GM12878 (cell line): Measurements from ENCODE around the gene SEBOX. TPM values are rescaled to one million over a fixed set of nuclear protein-coding genes. Genes with fewer than 3 reads are reported as not detected.

Source experiments
- ATAC-seq: fragments of 200-7000 bp; cut with Tn5 transposase; 3 replicates; pipeline ENCODE4 v1.9.1; 2020; ENCODE audit warnings: mild to moderate bottlenecking, moderate library complexity
- BruUV-seq: library from RNA; stranded (reverse); fragments of 400-500 nt; replicated peaks from 2 replicates; lab custom pipeline; 2021; lab: Mats Ljungman, UMichigan
- CTCF ChIA-PET: fragments of 300-600 bp; sonication (Branson Sonifier 250); formaldehyde crosslinking; extraction: SDS; loops from one replicate; lab custom pipeline; 2021; ENCODE audit warnings: inconsistent platforms; lab: Yijun Ruan, JAX
- POLR2A ChIA-PET: fragments of 350-600 bp; formaldehyde crosslinking; extraction: SDS; loops from one replicate; lab custom pipeline; 2021; ENCODE audit warnings: inconsistent platforms; lab: Charles Lee
- RAD21 ChIA-PET: fragments of 300-600 bp; sonication (Branson Sonifier 250); formaldehyde crosslinking; loops from one replicate; lab custom pipeline; 2023; ENCODE audit warnings: antibody characterized with exemption; ENCODE audit not compliant: unreplicated experiment; lab: Charles Lee
- SMC1A ChIA-PET: fragments of 300-600 bp; sonication (Branson Sonifier 250); formaldehyde crosslinking; loops from one replicate; lab custom pipeline; 2023; ENCODE audit not compliant: unreplicated experiment, uncharacterized antibody; lab: Charles Lee
- DNase-seq: peaks from one replicate; pipeline ENCODE4 v3.0.0-alpha.2; 2011; ENCODE audit warnings: low read depth, low spot score
- FAIRE-seq: peaks from 3 replicates; lab custom pipeline; 2011; peaks lifted over from hg19 to GRCh38; lab: Jason Lieb, UNC
- H2AFZ ChIP-seq: 2 replicates; pipeline ENCODE4 v1.6.0; 2011; ENCODE audit warnings: low read depth, low read length, control low read depth; ENCODE audit not compliant: control insufficient read depth
- H3K27ac ChIP-seq: 2 replicates; pipeline ENCODE4 v1.5.1; 2011; ENCODE audit warnings: control low read depth; ENCODE audit not compliant: control insufficient read depth, insufficient read depth
- H3K27me3 ChIP-seq, 2 experiments: replicated peaks in 1 of 2; 2 replicates each; pipeline versions ENCODE4 v1.6.0 to v1.6.1; 2011; ENCODE audit warnings: low read length in 1 of 2; ENCODE audit not compliant: control insufficient read depth in 2 of 2, insufficient read depth in 2 of 2
- H3K36me3 ChIP-seq, 2 experiments: 2 replicates each; pipeline ENCODE4 v1.5.1; 2011; ENCODE audit warnings: low read length in 1 of 2; ENCODE audit not compliant: control insufficient read depth in 2 of 2, insufficient read depth in 2 of 2
- H3K4me1 ChIP-seq: 2 replicates; pipeline ENCODE4 v1.6.1; 2011; ENCODE audit warnings: mild to moderate bottlenecking, low read length, moderate library complexity, mixed read lengths; ENCODE audit not compliant: control insufficient read depth, insufficient read depth
- H3K4me2 ChIP-seq: 2 replicates; pipeline ENCODE4 v1.6.0; 2011; ENCODE audit warnings: control low read depth; ENCODE audit not compliant: control insufficient read depth, insufficient read depth
- H3K4me3 ChIP-seq: fragments of 200-600 bp; sonication (generic); 2 replicates; pipeline ENCODE4 v1.5.1; 2016
- H3K79me2 ChIP-seq: 2 replicates; pipeline ENCODE4 v1.6.0; 2011; ENCODE audit warnings: low read length; ENCODE audit not compliant: control insufficient read depth, insufficient read depth
- H3K9ac ChIP-seq: 2 replicates; pipeline ENCODE4 v1.8.0; 2011; ENCODE audit warnings: low read length, control low read depth, mixed read lengths; ENCODE audit not compliant: control insufficient read depth, insufficient read depth
- H3K9me3 ChIP-seq: replicated peaks from 3 replicates; pipeline ENCODE4 v1.5.1; 2011; ENCODE audit warnings: mild to moderate bottlenecking, low read length; ENCODE audit not compliant: control insufficient read depth, insufficient read depth
- H4K20me1 ChIP-seq: 2 replicates; pipeline ENCODE4 v1.6.0; 2011; ENCODE audit not compliant: control insufficient read depth, insufficient read depth
- BCL11A ChIP-seq: IDR thresholded peaks from 2 replicates; pipeline ENCODE4 v1.6.1; 2011; ENCODE audit warnings: low read depth, low read length
- CEBPZ ChIP-seq: fragments of 150-350 bp; IDR thresholded peaks from 2 replicates; pipeline ENCODE4 v1.6.1; 2016; ENCODE audit warnings: low read depth, low read length
- CREM ChIP-seq: IDR thresholded peaks from 2 replicates; pipeline ENCODE4 v1.6.1; 2014; ENCODE audit warnings: antibody characterized with exemption, low read depth
- KLF5 ChIP-seq: fragments of 450-650 bp; IDR thresholded peaks from 2 replicates; pipeline ENCODE4 v1.6.1; 2014; ENCODE audit warnings: mild to moderate bottlenecking; ENCODE audit not compliant: partially characterized antibody
- MEF2A ChIP-seq: IDR thresholded peaks from 2 replicates; pipeline ENCODE4 v1.6.1; 2011; ENCODE audit warnings: low read depth, mild to moderate bottlenecking, low read length, moderate library complexity; ENCODE audit not compliant: insufficient read depth
- NFXL1 ChIP-seq: fragments of 450-650 bp; IDR thresholded peaks from 2 replicates; pipeline ENCODE4 v1.6.1; 2017; ENCODE audit warnings: antibody characterized with exemption, mild to moderate bottlenecking, borderline replicate concordance
- RFX5 ChIP-seq: IDR thresholded peaks from 2 replicates; pipeline ENCODE4 v1.6.1; 2011; ENCODE audit warnings: low read depth, low read length, improper control_type of control experiment
- SIX5 ChIP-seq: IDR thresholded peaks from 2 replicates; pipeline ENCODE4 v1.6.1; 2011; ENCODE audit warnings: mild to moderate bottlenecking, low read depth, low read length, moderate library complexity; ENCODE audit not compliant: severe bottlenecking
- TCF3 ChIP-seq: IDR thresholded peaks from 2 replicates; pipeline ENCODE4 v1.6.1; 2012; ENCODE audit warnings: low read depth, mild to moderate bottlenecking, low read length, borderline replicate concordance; ENCODE audit not compliant: insufficient read depth
- WGBS: methylation state at CpG from one replicate; pipeline ENCODE4 v1.1.6; 2016; ENCODE audit warnings: low lambda C conversion rate; ENCODE audit not compliant: insufficient replicate concordance, insufficient coverage; ENCODE audit errors: missing lambda C conversion rate; 5-methylcytosine and 5-hydroxymethylcytosine counted together
- in situ Hi-C: fragments of 300-500 bp; cut with MboI; formaldehyde crosslinking; loops from 9 replicates; pipeline ENCODE4 v1.14.3; 2018; ENCODE audit warnings: mixed read lengths
- intact Hi-C: fragments of 100-400 bp; cut with micrococcal nuclease; formaldehyde crosslinking; loops from one replicate; pipeline ENCODE4 v1.14.2; 2022; ENCODE audit not compliant: unreplicated experiment
- polyA plus RNA-seq, 11 experiments: library from polyadenylated mRNA; depleted of rRNA in 4 of 11; unstranded in 6 of 11; stranded (reverse) in 5 of 11; fragments of >200 nt; fragmentation: Nextera tagmentation in 4 of 11; fragmentation: Illumina TruSeq in 1 of 11; extraction: Ambion mirVana in 4 of 11; extraction: Trizol in 1 of 11; gene quantifications; 1 replicate in 1 of 11; 2 replicates in 10 of 11; pipeline versions ENCODE4 v1.2.1 to v1.2.3, GENCODE V29; 2011 to 2016; ENCODE audit warnings: inconsistent platforms in 2 of 11, missing spikeins in 2 of 11, low read depth in 1 of 11
- total RNA-seq, 4 experiments: library from RNA; depleted of rRNA in 3 of 4; stranded (reverse); fragments of >200 nt in 3 of 4; fragmentation: Illumina TruSeq in 1 of 4; extraction: Trizol in 1 of 4; gene quantifications; 2 replicates each; pipeline versions ENCODE4 v1.2.1 to v1.2.3, GENCODE V29; 2013 to 2021

Gene SEBOX
- total and polyA plus RNA-seq, 10 of the 15 experiments (the other 5 are each of a cell fraction or from before 2014, with no cell fraction given), result not detected

GRCh38 chr17:28350271-28350670 lies 14.7 kb downstream of the SEBOX start (continued):
- no peak for TF ChIP-seq NFXL1
- TF ChIP-seq RFX5, result no peak
- TF ChIP-seq MEF2A, result no peak

- no peaks in the 10 kb centered on the region for H3K27me3 ChIP-seq
- no peak overlapping the region for H2AFZ ChIP-seq
- no peaks in the 10 kb centered on the region for H4K20me1 ChIP-seq
- no peaks in the 10 kb centered on the region for H3K9me3 ChIP-seq
- CTCF ChIA-PET, result interaction anchor here (1.2 kb wide), 1 partner anchor 13 kb away, joined by 7 read pairs; the partner anchor contains the start of genes IFT20 and TNFAIP1
- no peak overlapping the region for H3K9ac ChIP-seq
- TF ChIP-seq TCF3 (no peak), CEBPZ (no peak), SIX5 (no peak), CREM (no peak), BCL11A (no peak), KLF5 (no peak)
- H3K27ac ChIP-seq, result no peak overlapping the region
- H3K4me1 ChIP-seq, result no peaks in the 10 kb centered on the region
- FAIRE-seq (no peak), ATAC-seq (no peak), DNase-seq (no peak)
- H3K79me2 ChIP-seq, result no peaks in the 10 kb centered on the region
- intact Hi-C loops, result no loop called here
- no TSS peak for BruUV-seq
- SMC1A ChIA-PET, result no interaction called here
- 78% methylated on average over 3 of the region's 3 CpGs for WGBS
- in situ Hi-C loops, result no loop called here
- H3K4me3 ChIP-seq, result no peak overlapping the region
- POLR2A ChIA-PET, result interaction anchor here (1.0 kb wide), 1 partner anchor 14 kb away, joined by 3 read pairs; the partner anchor contains the start of genes IFT20 and TNFAIP1
- H3K36me3 ChIP-seq, result peaks cover 21 to 24% of the 10 kb centered on the region in 2 experiments
- RAD21 ChIA-PET, result interaction anchor here (1.5 kb wide), 1 partner anchor 13 kb away, joined by 4 read pairs; the partner anchor contains the start of genes IFT20 and TNFAIP1
- H3K4me2 ChIP-seq, result no peak overlapping the region
These were observed 16.0 kb downstream of the SEBOX start for GRCh38 chr17:28348979-28349378.
